NCI-H2227 (cell line): Measurements from ENCODE around the gene PLD6.
"Not testable (repeated sequence)": the region's sequence is repeated elsewhere in the genome, so short reads cannot be mapped to it uniquely, and the experiment has no call there.

ENCODE experiments used
- DNase-seq: peaks from one replicate; lab custom pipeline; 2025; ENCODE audit not compliant: unreplicated experiment; lab: John Stamatoyannopoulos, UW

PLD6 gene

DNA sequence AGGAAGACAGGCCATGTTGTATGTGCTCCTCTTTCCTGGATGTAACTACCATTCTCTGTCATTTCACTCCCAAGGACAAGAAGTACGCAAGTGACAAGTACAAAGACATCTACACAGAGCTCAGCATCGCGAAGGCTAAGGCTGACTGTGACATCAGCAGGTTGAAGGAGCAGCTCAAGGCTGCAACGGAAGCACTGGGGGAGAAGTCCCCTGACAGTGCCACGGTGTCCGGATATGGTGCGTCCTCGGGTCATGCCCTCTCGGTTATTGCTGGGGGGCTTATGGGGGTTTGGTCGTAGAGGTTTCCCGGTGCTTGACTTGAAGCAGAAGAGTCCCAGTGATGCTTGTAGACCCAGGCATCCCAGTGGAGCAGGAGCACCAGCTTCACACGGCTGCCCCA, 29.0 kb downstream of the PLD6 start:
- no peak for DNase-seq

- DNase-seq: no peak
Measured at GRCh38 chr17:17176341-17176740, 29.8 kb downstream of the PLD6 start.

DNA sequence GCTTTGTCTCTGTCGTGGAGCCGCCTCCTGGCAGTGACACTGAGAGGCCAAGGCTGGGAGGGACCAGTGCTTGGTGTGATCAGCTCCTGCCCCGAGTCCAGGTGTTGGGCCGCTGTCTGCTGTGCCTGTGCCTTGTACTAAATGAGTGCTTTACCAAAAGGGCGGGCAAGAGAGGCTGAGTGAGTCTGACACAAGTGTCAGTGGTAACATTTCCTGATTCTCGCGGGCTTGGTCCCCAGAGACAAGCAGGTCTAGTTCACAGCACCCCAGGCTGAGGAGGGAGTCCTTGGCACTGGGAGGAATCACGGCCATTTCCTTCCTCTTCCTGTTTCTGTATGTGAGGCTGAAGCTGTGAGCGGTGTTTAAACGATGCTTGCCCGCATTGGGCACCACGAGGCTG, 30.2 kb downstream of the PLD6 start:
- DNase-seq: no peak

DNA sequence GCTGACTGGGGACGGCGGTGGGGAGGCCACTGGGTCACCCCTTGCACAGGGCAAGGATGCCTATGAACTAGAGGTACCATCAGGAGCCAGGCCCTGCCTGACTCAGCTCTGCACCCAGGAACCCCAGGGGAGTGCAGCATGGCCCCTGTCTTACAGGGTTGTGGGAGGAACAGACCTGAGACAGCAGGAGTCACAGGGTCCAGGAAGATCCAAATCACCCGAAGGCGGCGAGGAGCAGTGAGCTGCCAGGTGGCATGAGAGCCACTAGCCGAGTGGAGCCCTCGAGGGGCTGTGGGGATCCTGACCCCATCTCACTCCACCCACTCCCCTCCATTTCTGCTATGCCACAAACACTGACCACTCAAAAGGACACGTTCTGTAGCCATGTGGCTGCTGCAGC, 30.8 kb downstream of the PLD6 start:
- no peak for DNase-seq

DNA sequence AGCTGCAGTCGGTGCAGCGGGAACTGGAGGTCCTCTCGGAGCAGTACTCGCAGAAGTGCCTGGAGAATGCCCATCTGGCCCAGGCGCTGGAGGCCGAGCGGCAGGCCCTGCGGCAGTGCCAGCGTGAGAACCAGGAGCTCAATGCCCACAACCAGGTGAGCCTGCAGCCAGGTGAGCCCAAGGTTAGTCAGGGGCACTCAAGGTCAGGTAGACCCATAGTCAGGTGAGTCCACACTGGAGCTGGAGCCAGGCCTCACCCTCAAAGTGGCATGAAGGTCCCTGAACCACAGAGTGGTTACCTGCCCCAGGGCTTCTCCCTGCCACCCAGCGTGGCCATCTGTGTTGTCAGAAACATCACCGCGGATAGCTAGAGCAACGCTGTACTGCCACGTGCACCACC, 32.2 kb downstream of the PLD6 start:
- DNase-seq: no peak

DNA sequence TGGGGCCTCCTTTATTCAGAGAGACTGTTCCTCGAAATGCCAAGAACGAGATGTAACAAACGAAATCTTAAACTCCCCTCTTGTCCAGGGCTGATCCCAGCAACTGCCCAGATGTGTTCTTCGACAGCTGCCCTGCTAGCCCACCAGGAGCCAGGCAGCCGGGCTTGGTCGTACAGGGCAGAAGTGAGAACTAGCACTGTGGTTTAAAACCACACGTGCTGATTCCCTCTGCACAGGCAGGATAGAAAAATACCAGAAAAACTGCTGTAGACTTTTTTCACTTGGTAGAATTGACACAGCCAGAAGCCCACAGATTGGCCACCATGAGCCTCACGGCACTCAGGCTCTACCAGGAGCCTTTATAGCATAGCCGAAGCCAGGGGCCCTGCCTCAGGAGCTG, 33.1 kb downstream of the PLD6 start:
- no peak for DNase-seq

- peak; percentile 41 for DNase-seq
Measured at GRCh38 chr17:17172001-17172939, 33.9 kb downstream of the PLD6 start.

GRCh38 chr17:17171186-17171585, 34.9 kb downstream of the PLD6 start:
- no peak for DNase-seq

- DNase-seq: no peak
Measured at GRCh38 chr17:17170346-17170985, 35.7 kb downstream of the PLD6 start.

- DNase-seq: no peak
Measured at GRCh38 chr17:17169396-17169795, 36.7 kb downstream of the PLD6 start.

GRCh38 chr17:17168401-17168800, 37.7 kb downstream of the PLD6 start:
- DNase-seq: no peak

DNA sequence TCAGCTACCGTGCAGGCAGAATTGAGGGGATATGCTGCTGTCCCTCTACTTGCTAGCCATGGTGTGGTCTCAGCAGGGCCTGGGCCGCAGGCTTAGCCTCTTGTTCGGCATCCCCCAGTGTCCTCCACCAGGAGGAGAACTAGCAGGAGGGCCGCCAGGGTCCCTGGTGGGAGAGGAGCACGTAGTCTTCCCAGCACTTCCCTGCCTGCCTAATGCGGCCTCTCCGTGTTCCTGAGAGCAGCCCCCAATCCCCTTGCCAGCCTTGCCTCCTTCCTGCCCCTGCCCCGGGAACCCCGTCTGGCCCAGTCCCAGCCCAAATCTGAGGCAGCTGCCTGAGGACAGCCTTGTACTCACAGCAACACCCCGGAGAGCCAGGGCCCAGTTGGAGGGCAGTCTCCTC, 38.1 kb downstream of the PLD6 start:
- no peak for DNase-seq

DNA sequence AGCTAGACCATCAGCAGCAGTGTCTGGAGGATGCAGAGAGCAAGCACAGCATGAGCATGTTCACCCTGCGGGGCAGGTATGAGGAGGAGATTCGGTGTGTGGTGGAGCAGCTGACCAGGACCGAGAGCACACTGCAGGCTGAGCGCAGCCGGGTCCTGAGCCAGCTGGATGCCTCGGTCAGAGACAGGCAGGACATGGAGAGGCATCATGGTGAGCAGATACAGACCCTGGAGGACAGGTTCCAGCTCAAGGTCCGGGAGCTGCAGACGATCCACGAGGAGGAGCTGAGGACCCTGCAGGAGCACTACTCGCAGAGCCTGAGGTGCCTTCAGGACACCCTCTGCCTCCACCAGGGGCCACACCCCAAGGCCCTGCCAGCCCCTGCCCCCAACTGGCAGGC, 38.8 kb downstream of the PLD6 start:
- no peak for DNase-seq

DNA sequence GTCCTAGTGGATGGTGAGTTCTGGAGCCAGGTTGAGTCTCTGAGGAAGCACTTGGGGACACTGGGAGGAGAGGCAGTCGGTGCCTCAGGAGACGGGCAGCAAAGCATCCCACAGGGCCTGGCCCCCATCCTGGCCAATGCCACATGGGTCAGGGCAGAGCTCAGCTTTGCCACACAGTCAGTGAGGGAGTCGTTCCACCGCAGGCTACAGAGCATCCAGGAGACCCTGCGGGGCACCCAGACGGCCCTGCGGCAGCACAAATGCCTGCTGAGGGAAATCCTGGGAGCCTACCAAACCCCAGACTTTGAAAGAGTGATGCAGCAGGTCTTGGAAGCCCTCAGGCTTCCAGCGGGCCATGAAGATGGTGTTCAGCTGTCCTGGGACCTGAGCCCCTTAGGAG, 39.7 kb downstream of the PLD6 start:
- no peak for DNase-seq

- DNase-seq: no peak
Measured at GRCh38 chr17:17165666-17166308, 40.3 kb downstream of the PLD6 start.

DNA sequence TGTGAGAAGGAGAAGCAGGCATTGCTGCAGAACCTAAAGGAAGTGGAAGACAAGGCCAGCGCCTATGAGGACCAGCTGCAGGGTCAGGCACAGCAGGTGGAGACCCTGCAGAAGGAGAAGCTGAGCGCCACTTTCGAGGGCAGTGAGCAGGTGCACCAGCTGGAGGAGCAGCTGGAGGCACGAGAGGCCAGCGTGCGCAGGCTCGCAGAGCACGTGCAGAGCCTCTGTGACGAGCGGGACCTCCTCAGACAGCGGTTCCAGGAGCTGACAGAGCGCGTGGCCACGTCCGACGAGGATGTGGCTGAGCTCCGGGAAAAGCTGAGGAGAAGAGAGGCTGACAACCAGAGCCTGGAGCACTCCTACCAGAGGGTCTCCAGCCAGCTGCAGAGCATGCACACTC, 41.5 kb downstream of the PLD6 start:
- DNase-seq: no peak

DNA sequence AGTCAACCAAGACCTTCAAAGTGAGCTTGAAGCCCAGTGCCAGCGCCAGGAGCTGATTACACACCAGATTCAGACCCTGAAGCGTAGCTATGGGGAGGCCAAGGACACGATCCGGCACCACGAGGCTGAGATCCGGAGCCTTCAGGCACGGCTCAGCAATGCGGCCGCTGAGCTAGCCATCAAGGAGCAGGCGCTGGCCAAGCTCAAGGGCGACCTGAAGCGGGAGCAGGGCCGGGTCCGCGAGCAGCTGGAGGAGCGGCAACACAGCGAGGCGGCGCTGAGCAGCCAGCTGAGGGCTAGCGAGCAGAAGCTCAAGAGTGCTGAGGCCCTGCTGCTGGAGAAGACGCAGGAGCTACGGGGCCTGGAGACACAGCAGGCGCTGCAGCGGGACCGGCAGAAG, 42.0 kb downstream of the PLD6 start:
- DNase-seq: no peak

DNA sequence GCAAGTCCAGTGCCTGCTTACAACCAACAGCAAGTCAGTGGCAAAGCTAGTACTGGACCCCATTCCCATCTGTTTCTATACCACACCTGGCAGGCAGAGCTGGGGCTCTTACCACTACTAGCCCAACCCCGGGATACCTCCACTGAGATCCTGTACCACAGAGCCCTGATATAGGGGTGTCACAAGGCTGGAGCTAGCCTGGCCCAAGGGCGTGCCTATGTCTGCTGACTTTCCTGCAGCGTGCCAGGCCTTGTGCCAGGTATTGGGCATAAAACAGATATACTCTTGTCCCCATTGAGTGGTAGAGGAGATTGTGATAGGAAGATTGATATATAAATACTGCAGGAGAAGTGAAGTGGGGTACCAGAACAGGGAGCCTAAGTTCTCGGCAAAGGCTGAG, 44.4 kb downstream of the PLD6 start:
- DNase-seq: no peak

GRCh38 chr17:17161121-17161520, 45.0 kb downstream of the PLD6 start:
- DNase-seq: no peak

- DNase-seq: no peak
Measured at GRCh38 chr17:17159571-17159970, 46.6 kb downstream of the PLD6 start.

DNA sequence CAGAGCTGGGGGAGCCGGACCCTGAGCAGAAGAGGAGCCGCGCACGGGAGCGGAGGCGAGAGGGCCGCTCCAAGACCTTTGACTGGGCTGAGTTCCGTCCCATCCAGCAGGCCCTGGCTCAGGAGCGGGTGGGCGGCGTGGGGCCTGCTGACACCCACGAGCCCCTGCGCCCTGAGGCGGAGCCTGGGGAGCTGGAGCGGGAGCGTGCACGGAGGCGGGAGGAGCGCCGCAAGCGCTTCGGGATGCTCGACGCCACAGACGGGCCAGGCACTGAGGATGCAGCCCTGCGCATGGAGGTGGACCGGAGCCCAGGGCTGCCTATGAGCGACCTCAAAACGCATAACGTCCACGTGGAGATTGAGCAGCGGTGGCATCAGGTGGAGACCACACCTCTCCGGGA, 47.6 kb downstream of the PLD6 start:
- not testable (repeated sequence) for DNase-seq

DNA sequence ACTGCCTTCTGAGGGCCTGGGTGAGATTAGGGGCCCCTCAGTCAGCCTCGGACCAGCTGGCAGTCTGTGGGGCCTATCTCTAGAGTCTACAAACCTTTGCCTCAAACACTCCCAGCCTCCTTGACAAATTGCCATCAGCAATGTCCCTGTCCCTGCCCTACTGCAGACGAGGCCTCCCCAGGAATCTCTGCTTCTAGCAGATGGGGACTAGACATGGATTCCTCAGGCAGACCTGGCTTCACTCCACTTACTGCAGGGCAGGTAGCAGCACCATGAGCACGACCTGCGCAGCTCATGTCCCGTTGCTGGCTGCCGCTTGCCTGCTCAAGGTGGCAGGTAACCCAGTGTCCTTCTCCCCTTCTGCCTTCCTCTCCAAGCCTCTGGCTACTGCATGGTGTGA, 49.1 kb downstream of the PLD6 start:
- no peak for DNase-seq
